NCI-H1092 treated with DMSO at 0.1 percent for 48 hours (cell line): ENCODE measurements around the gene C11orf21.

Experiments used
- DNase-seq: peaks from one replicate; lab custom pipeline; 2025; lab: John Stamatoyannopoulos, UW

C11orf21 gene

GRCh38 chr11:2320568-2321310, 19.0 kb upstream of the C11orf21 start:
- no peak for DNase-seq

- no peak for DNase-seq
Observed at GRCh38 chr11:2319791-2320472, 18.2 kb upstream of the C11orf21 start.

- no peak for DNase-seq
Observed at GRCh38 chr11:2318707-2319106, 17.0 kb upstream of the C11orf21 start.

- no peak for DNase-seq
Observed at GRCh38 chr11:2318123-2318522, 16.4 kb upstream of the C11orf21 start.

- DNase-seq = no peak
Observed at GRCh38 chr11:2317354-2318050, 15.8 kb upstream of the C11orf21 start.

GRCh38 chr11:2316963-2317244, 15.2 kb upstream of the C11orf21 start:
- DNase-seq = no peak

- no peak for DNase-seq
Observed at GRCh38 chr11:2316169-2316962, 14.6 kb upstream of the C11orf21 start.

- no peak for DNase-seq
Observed at GRCh38 chr11:2315395-2316168, 13.9 kb upstream of the C11orf21 start.

- peak; percentile 94 for DNase-seq
Observed at GRCh38 chr11:2314525-2315394, 13.0 kb upstream of the C11orf21 start.

GRCh38 chr11:2314136-2314524, 12.4 kb upstream of the C11orf21 start:
- no peak for DNase-seq

GRCh38 chr11:2313051-2313951, 11.6 kb upstream of the C11orf21 start:
- DNase-seq = no peak

GRCh38 chr11:2312232-2313042, 10.7 kb upstream of the C11orf21 start:
- DNase-seq = no peak

- no peak for DNase-seq
Observed at GRCh38 chr11:2311353-2312133, 9.8 kb upstream of the C11orf21 start.

GRCh38 chr11:2310786-2311352, 9.2 kb upstream of the C11orf21 start:
- DNase-seq = no peak

GRCh38 chr11:2310073-2310785, 8.5 kb upstream of the C11orf21 start:
- no peak for DNase-seq

GRCh38 chr11:2309251-2310072, 7.7 kb upstream of the C11orf21 start:
- DNase-seq = no peak
